ENCODE data around the gene TJP1.
"Not testable (repeated sequence)": the region's sequence is repeated elsewhere in the genome, so short reads cannot be mapped to it uniquely, and the experiment has no call there.

Gene TJP1

DNA sequence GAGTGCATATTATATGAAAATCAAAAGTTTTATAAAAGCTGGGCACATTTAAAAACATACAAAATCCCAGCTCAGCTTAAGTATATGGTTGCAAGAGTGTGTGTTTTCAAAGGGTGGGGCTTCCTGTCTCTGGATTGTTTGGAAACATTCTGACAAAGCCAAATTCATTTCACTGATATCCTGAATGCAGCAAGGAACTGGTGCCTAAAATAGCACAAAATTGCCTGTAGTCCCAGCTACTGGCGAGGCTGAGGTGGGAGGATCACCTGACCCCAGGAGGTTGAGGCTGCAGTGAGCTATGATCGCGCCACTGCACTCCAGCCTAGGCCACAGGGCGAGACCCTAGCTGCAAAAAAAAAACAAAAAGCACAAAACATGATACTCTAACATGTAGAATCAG lies 13.0 kb upstream of the TJP1 start:
- no peak for DNase-seq

- no peak for DNase-seq
Observed at GRCh38 chr15:29832709-29833108, 10.4 kb upstream of the TJP1 start.

- no peak for DNase-seq
Observed at GRCh38 chr15:29826908-29827820, 4.9 kb upstream of the TJP1 start.

DNA sequence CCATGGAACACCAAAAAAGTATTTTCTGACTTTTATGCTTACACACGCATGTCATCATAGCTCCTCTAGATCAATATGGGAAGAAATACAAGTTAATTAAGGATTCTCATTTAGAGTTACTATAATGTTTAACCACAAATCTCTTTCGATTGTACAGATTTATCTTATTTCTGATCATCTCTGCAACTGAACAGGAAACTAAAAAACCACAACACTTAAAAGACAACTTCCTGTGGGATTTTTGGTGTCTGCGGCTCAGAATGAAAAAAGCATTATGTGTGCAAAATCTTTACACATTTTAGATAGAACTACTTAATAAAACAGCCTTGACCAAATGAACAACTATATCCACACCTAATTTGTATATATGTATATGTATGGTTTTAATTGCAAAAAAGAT lies 3.0 kb upstream of the TJP1 start:
- DNase-seq, result no peak

DNA sequence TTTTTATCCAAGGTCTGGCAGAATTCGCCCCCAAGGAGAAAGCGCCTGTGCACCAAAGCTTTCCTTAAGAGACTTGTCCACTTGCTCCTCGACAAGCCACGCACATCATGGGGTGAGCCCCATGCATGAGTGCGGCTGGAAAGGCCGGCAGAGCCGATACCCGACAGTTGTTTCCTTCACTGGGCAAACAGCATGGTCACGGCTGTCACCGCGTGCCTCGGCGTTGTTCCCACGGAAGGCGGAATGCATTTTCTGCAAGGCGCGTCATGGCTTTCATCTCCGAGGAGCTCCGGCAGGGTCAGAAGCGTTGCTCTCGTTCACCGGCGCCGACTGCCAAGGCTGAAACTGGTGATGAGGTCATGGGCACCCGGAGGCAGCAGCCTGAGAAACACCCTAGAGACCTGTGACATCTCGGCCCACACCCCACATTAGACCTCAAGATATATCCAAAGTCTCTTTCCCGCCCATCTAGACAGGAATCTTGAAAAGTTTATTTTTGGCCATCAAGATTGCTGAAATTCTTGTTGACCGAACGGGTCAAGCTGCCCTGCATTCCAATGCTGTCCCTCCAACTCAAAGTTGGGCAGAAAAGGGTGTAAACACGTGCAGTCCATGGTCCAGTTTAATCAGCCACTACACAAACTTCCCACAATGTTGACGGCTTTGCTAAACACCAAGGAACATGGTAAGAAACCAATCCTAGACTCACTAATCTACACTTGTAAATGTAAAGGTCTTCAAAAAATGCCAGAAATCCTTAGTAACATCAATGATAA lies 604 bp upstream of the TJP1 start:
- no peak for DNase-seq

GRCh38 chr15:29821416-29822099 lies 710 bp downstream of the TJP1 start:
- no peak for DNase-seq

GRCh38 chr15:29820394-29821154 lies 1.7 kb downstream of the TJP1 start:
- no peak for DNase-seq

GRCh38 chr15:29819979-29820378 lies 2.3 kb downstream of the TJP1 start:
- DNase-seq, result no peak

GRCh38 chr15:29818141-29818540 lies 4.1 kb downstream of the TJP1 start:
- DNase-seq, result no peak

- not testable (repeated sequence) for DNase-seq
Observed at GRCh38 chr15:29817455-29817854, 4.8 kb downstream of the TJP1 start.

DNA sequence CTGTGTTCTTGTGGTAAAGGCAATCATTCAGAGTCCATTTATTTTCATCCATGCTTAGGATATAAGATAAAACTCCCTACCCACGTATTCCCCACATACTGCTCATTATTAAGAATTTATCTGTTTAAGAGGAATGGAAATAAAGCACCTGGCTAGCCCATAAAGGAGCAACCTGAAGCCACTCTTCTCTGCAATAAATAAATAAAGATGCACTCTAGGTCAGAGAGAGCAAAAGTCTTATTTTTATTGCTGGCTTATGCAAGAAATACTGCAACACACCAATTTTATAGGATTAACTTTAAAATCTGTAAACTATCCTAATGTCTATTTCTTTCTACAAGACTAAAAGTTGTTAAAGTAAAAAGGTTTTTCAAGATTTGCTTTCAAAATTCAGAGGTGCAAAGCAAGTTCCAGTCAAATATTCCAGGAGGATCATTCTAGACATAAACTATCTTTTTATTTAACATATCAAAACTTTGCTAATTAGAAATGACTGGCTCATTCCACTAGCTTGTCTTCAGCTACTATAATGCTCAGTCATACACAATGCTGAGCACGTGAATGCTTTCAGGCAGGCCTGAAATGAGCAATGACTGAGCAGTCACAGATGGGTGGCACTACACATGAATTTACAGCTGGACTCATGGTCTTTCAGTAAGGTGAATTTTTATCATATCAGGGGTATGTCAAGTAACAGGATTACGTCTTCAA lies 7.1 kb downstream of the TJP1 start:
- no peak for DNase-seq

GRCh38 chr15:29813009-29813408 lies 9.3 kb downstream of the TJP1 start:
- no peak for DNase-seq

DNA sequence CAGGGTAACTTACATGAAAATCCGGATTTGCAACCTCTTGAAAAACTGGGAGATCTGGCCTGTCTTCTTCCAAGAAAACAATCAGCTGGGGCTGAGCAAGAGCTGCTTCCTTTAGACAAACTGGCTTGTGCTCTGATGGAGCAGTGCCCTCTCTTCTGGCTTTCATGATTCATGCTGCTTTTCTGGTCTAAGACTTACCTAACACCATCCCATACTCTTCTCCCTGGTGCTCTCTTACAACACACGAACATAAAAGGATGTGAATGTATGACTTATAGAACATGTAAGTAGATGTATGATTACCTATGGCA lies 9.9 kb downstream of the TJP1 start:
- DNase-seq, result no peak

DNA sequence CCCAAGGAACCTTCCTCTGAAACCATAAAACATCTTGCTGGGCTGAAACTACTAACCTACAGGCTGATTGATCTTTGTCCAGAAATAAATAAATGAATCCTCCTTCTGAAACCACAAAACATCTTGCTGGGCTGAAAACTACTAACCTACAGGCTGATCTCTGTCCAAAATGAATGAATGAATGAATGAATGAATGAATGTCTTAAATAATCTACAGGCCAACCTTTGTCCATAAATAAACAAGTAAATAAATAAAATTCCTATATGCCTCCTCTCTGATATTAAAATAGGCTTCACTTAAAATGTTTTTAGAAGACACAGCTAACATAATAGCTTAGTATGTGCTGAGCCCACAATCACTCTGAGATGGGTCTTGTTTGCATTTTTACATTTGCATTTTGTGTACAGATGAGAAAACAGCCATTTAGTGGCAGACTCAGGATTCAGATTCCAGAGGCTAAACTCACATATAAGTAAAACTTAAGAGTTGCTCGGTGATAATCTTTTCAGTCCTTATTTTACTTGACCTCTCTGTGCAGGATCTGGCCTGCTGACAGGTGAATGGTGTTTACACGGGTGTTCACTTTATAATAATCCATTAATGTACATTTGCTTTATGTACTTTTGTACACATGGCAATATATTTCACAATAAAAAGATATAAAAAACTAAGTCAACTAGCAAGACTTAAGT lies 10.4 kb downstream of the TJP1 start:
- no peak for DNase-seq

GRCh38 chr15:29805708-29806104 lies 16.6 kb downstream of the TJP1 start:
- DNase-seq, result no peak

- DNase-seq, result no peak
Observed at GRCh38 chr15:29805043-29805707, 17.1 kb downstream of the TJP1 start.

- DNase-seq, result no peak
Observed at GRCh38 chr15:29802411-29802810, 19.9 kb downstream of the TJP1 start.

DNA sequence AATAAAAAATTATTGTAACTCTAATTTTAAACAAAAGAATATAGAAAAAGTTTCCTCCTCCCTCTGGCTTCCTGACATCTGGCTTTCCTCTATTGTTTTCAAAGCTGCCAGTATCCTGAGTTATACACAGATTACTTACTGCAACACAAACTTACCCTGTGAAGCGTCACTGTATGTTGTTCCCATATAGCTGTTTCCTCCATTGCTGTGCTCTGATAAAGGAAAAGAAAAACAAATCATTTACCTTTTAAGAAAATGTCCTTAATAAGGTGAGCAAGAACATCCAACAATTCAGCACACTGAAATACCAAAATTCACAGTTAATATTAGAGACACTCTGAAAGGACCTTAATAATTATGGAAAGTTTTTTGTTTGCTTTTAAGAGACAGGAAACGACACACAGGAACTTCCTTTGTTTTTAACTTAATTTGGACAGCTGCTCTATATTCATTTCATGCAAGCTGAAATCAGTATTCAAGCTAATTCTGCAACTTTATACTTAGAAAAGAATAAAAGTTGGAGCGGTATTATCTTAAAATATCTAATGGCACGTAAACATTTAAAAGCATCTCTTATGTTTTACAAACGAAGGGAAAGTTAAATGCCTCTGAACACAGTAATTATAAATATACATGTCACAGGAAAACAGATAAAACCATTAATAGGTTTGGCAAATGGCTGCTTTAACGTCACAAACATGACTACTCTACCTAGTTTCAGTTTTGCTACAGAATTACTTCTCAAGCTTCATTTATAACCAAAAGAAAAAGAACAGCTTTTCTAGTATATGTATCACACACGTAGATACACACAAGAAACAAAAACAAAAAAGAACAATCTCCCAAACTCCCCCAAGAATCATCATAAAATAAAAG lies 21.5 kb downstream of the TJP1 start:
- DNase-seq, result no peak

DNA sequence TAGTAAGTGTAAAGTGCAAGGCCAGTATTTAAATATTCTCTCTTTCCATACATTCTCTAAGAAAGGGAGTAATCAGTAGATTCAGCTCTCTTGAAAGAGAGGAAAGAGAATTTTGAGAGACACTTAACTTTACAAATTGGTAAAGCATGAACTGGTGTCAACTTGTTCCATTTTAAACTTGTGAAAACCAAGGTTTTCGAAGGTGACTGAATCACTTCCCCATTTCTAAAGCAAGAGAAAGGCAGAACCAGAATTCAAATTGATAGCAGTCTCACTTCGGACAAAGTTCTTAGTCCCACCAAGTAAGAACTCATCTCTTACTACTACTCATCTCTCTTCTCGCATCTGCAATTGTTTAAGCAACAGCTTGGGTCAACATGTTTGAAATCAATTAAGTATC lies 22.4 kb downstream of the TJP1 start:
- DNase-seq, result no peak

DNA sequence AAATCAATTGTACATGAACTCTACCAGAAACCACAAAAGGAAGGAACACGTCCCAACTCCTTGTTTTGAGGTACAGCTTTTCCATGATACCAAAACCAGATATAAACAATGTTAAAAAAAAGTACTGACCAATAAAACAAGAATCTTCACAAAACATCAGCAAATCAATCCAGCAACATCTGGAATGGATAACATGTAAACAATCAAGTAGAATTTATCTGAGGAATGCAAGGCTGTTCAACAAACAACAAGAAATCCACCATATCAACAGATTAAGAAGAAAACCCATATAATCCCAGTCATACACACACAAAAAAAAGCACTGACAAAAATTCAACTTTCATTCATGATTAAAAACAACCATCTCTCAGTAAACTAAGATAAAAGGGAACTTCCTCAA lies 26.7 kb downstream of the TJP1 start:
- no peak for DNase-seq

All from NCI-H1436 treated with DMSO at 0.1 percent for 48 hours (cell line).